Endothelial cell (in vitro differentiated cells): ENCODE measurements around the gene MED23. TPM values are rescaled to one million over a fixed set of nuclear protein-coding genes. Genes with fewer than 3 reads are reported as not detected.
"Not testable (repeated sequence)": the region's sequence is repeated elsewhere in the genome, so short reads cannot be mapped to it uniquely, and the experiment has no call there.

Experiments
- DNase-seq: peaks from one replicate; pipeline ENCODE4 v3.0.0; 2021; ENCODE audit warnings: low spot score
- H3K27ac Mint-ChIP-seq: one replicate; pipeline ENCODE4 v1.8.0; 2021; ENCODE audit warnings: mixed read lengths, inconsistent platforms; ENCODE audit not compliant: unreplicated experiment
- H3K27me3 Mint-ChIP-seq: one replicate; pipeline ENCODE4 v1.8.0; 2021; ENCODE audit warnings: mild to moderate bottlenecking, moderate library complexity, mixed read lengths, inconsistent platforms; ENCODE audit not compliant: unreplicated experiment
- H3K36me3 Mint-ChIP-seq: one replicate; pipeline ENCODE4 v1.8.0; 2021; ENCODE audit warnings: mild to moderate bottlenecking, low read depth, mixed read lengths, inconsistent platforms; ENCODE audit not compliant: unreplicated experiment
- H3K4me1 Mint-ChIP-seq: one replicate; pipeline ENCODE4 v1.8.0; 2021; ENCODE audit warnings: mild to moderate bottlenecking, mixed read lengths, inconsistent platforms; ENCODE audit not compliant: unreplicated experiment
- H3K4me3 Mint-ChIP-seq: one replicate; pipeline ENCODE4 v1.8.0; 2021; ENCODE audit warnings: mild to moderate bottlenecking, mixed read lengths, inconsistent platforms; ENCODE audit not compliant: unreplicated experiment
- H3K9me3 Mint-ChIP-seq: one replicate; pipeline ENCODE4 v1.8.0; 2021; ENCODE audit warnings: mixed read lengths, inconsistent platforms; ENCODE audit not compliant: unreplicated experiment
- total RNA-seq: library from RNA; stranded (reverse); fragmentation: NEBNext Ultra II Directional; extraction: Animal tissue kit (Norgen Biotek cat#: 25700); gene quantifications from one replicate; pipeline ENCODE4 v1.2.1, GENCODE V29; 2021; ENCODE audit not compliant: unreplicated experiment
- TF ChIP-seq, protein P1 (sequence below): fragments of 200-600 bp; sonication (generic); IDR thresholded peaks from one replicate; pipeline ENCODE4 v1.5.0; 2021; ENCODE audit warnings: antibody characterized with exemption; ENCODE audit not compliant: unreplicated experiment

The MED23 gene
- total RNA-seq, 1 donor from 2014 or later, result 32.1 TPM

DNA sequence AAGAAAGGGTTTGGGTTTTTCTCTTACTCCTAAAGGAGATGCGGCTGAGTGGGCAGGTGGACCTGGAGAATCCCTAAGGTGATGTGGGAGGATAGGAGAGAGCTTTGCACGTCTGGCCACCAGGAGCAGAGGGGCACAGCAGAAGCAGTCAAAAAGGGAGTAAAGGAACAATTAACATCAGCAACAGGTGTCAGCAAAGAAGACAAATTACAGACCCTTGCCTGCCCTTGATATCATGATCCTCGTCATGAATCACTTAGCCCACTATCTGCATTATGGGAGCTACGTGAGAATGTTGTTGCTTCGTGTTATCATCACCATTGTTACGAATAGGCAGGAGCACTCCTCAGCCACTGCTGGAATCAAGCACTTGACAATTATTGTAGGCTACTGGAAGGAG is 80.6 kb downstream of the MED23 start:
- no peaks in the 10 kb centered on the region for H3K27me3 Mint-ChIP-seq
- H3K4me3 Mint-ChIP-seq, result no peak overlapping the region
- no peak for DNase-seq
- H3K27ac Mint-ChIP-seq, result no peak overlapping the region
- H3K36me3 Mint-ChIP-seq, result no peaks in the 10 kb centered on the region
- no peaks in the 10 kb centered on the region for H3K4me1 Mint-ChIP-seq
- TF ChIP-seq, protein P1, sequence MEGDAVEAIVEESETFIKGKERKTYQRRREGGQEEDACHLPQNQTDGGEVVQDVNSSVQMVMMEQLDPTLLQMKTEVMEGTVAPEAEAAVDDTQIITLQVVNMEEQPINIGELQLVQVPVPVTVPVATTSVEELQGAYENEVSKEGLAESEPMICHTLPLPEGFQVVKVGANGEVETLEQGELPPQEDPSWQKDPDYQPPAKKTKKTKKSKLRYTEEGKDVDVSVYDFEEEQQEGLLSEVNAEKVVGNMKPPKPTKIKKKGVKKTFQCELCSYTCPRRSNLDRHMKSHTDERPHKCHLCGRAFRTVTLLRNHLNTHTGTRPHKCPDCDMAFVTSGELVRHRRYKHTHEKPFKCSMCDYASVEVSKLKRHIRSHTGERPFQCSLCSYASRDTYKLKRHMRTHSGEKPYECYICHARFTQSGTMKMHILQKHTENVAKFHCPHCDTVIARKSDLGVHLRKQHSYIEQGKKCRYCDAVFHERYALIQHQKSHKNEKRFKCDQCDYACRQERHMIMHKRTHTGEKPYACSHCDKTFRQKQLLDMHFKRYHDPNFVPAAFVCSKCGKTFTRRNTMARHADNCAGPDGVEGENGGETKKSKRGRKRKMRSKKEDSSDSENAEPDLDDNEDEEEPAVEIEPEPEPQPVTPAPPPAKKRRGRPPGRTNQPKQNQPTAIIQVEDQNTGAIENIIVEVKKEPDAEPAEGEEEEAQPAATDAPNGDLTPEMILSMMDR, result no peak
- no peaks in the 10 kb centered on the region for H3K9me3 Mint-ChIP-seq

DNA sequence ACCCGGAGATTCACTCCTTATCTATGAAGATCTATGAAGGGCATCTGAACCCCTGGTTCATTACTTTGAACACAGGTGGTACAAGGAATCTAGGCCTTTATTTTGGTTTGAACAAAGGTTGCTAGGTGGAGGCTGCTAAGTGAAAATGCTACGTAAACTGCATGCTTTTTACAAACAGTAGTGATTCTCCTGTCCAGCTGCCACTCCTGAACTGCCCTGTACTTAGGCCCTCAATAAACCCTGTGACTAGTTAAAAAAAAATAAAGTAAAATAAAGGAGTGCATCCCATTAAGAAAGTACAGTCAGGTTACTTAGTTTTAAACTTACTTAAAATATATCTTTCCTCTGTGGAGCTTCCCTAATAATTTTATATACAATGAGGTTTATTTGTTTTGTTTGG is 82.7 kb downstream of the MED23 start:
- Mint-ChIP-seq H3K9me3 (no peaks in the 10 kb centered on the region), H3K27me3 (peaks cover 3% of the 10 kb centered on the region), H3K4me1 (no peaks in the 10 kb centered on the region), H3K27ac (no peak overlapping the region), H3K4me3 (no peak overlapping the region), H3K36me3 (no peaks in the 10 kb centered on the region)
- no peak for DNase-seq
- TF ChIP-seq, protein P1, result no peak

DNA sequence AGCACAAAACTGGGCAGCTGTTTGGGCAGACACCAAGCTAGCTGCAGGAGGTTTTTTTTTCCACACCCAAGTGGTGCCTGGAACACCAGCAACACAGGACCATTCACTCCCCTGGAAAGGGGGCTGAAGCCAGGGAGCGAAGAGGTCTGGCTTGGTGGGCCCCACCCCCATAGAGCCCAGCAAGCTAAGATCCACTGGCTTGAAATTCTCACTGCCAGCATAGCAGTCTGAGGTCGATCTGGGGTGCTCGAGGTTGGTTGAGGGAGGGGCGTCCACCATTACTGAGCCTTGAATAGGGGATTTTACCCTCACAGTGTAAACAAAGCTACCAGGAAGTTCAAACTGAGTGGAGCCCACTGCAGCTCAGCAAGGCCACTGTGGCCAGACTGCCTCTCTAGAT is 89.4 kb downstream of the MED23 start:
- not testable (repeated sequence) for H3K9me3 Mint-ChIP-seq
- peaks cover 13% of the 10 kb centered on the region for H3K4me1 Mint-ChIP-seq

DNA sequence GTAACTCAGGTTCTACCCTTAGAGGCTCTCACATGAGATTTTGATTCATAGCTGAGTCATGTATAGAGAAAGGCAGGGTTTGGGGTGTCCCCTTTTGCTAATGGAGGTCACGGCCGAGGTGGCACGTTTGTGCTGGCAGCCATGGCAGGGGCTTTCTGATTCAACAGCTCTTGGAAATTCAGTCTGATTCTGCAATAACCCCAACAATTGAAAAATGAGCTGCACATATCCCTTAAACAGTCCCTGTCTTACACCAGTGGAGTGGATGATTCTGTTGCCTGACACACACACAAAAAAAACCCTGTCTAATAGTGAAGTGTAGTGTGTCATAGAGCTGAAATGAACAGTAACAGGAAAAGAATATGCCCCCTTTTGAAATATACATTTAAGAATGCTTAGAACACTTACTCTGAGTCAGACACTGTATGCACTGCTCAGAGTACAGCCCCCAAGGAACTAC is 95.4 kb downstream of the MED23 start:
- TF ChIP-seq, protein P1, result no peak
- peaks cover 23% of the 10 kb centered on the region for H3K4me1 Mint-ChIP-seq
- H3K9me3 Mint-ChIP-seq, result no peaks in the 10 kb centered on the region
- H3K27me3 Mint-ChIP-seq, result peaks cover 2% of the 10 kb centered on the region
- no peak overlapping the region for H3K27ac Mint-ChIP-seq
- H3K4me3 Mint-ChIP-seq, result no peak overlapping the region
- DNase-seq, result no peak
- H3K36me3 Mint-ChIP-seq, result no peaks in the 10 kb centered on the region

More for the DNA sequence above, 89.4 kb downstream of the MED23 start:
- not testable (repeated sequence) for H3K27me3 Mint-ChIP-seq, H3K4me3 Mint-ChIP-seq, DNase-seq, H3K27ac Mint-ChIP-seq, H3K36me3 Mint-ChIP-seq

DNA sequence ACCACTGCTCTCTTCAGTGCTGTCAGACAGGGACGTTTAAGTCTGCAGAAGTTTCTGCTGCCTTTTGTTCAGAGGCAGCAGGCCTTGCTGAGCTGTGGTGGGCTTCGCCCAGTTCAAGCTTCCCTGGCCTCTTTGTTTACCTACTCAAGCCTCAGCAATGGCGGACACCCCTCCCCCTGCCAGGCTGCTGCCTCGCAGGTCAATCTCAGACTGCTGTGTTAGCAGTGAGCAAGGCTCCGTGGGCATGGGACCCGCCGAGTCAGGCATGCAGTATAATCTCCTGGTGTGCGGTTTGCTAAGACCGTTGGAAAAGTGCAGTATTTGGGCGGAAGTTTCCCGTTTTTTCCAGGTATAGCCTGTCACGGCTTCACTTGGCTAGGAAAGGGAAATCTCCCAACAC is 96.4 kb downstream of the MED23 start:
- H3K4me1 Mint-ChIP-seq, result peaks cover 23% of the 10 kb centered on the region
- H3K27me3 Mint-ChIP-seq, DNase-seq, H3K9me3 Mint-ChIP-seq, H3K36me3 Mint-ChIP-seq, H3K4me3 Mint-ChIP-seq, H3K27ac Mint-ChIP-seq: not testable (repeated sequence)

DNA sequence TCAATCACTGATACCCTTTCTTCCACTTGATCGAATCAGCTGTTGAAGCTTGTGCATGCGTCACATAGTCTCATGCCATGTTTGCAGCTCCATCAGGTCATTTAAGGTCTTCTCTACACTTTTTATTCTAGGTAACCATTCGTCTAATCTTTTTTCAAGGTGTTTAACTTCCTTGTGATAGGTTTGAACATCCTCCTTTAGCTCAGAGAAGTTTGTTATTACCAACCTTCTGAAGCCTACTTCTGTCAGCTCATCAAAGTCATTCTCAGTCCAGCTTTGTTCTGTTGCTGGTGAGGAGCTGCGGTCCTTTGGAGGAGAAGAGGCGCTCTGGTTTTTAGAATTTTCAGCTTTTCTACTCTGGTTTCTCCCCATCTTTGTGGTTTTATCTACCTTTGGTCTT is 97.1 kb downstream of the MED23 start:
- not testable (repeated sequence) for H3K4me3 Mint-ChIP-seq, DNase-seq, H3K36me3 Mint-ChIP-seq, H3K27ac Mint-ChIP-seq, H3K9me3 Mint-ChIP-seq, H3K27me3 Mint-ChIP-seq
- peaks cover 23% of the 10 kb centered on the region for H3K4me1 Mint-ChIP-seq
